H9 (cell line): Measurements from ENCODE around the gene TGOLN2. TPM values are rescaled to one million over a fixed set of nuclear protein-coding genes. Genes with fewer than 3 reads are reported as not detected.

Experiments used
- DNase-seq: peaks from one replicate; pipeline ENCODE4 v3.0.0-alpha.2; 2017
- H2AFZ ChIP-seq: one replicate; pipeline ENCODE4 v1.6.1; 2013; ENCODE audit warnings: mild to moderate bottlenecking, low read length, control low read depth, moderate library complexity
- H2AK5ac ChIP-seq: 2 replicates; pipeline ENCODE4 v1.6.1; 2013; ENCODE audit warnings: low read length, control low read depth, mixed read lengths; ENCODE audit not compliant: insufficient read length
- H2BK120ac ChIP-seq: one replicate; pipeline ENCODE4 v1.6.1; 2013; ENCODE audit warnings: low read depth, mild to moderate bottlenecking, low read length, control low read depth, inconsistent platforms; ENCODE audit not compliant: poor library complexity, severe bottlenecking
- H2BK12ac ChIP-seq: 2 replicates; pipeline ENCODE4 v1.6.1; 2013; ENCODE audit warnings: low read length, control low read depth, mixed read lengths, low read depth; ENCODE audit not compliant: insufficient read length
- H2BK15ac ChIP-seq: 2 replicates; pipeline ENCODE4 v1.6.1; 2013; ENCODE audit warnings: low read depth, low read length, control low read depth
- H2BK20ac ChIP-seq: one replicate; pipeline ENCODE4 v1.6.1; 2013; ENCODE audit warnings: low read depth, mild to moderate bottlenecking, low read length, control low read depth, inconsistent platforms; ENCODE audit not compliant: poor library complexity, severe bottlenecking
- H2BK5ac ChIP-seq: 2 replicates; pipeline ENCODE4 v1.6.1; 2013; ENCODE audit warnings: low read length, control low read depth, mixed read lengths; ENCODE audit not compliant: insufficient read length
- H3K14ac ChIP-seq: 2 replicates; pipeline ENCODE4 v1.6.1; 2013; ENCODE audit warnings: low read length, control low read depth; ENCODE audit not compliant: insufficient read depth
- H3K18ac ChIP-seq: 2 replicates; pipeline ENCODE4 v1.6.1; 2013; ENCODE audit warnings: low read depth, mild to moderate bottlenecking, mixed read lengths, low read length, control low read depth; ENCODE audit not compliant: insufficient read length
- H3K23ac ChIP-seq: 2 replicates; pipeline ENCODE4 v1.6.1; 2013; ENCODE audit warnings: low read length, control low read depth, mixed read lengths, low read depth; ENCODE audit not compliant: insufficient read length
- H3K23me2 ChIP-seq: 2 replicates; pipeline ENCODE4 v1.6.1; 2013; ENCODE audit warnings: low read depth, mild to moderate bottlenecking, mixed read lengths, low read length, control low read depth; ENCODE audit not compliant: insufficient read length, poor library complexity, severe bottlenecking
- H3K27ac ChIP-seq: 2 replicates; pipeline ENCODE4 v1.5.1; 2013; ENCODE audit warnings: low read length, control low read depth, mixed read lengths, low read depth; ENCODE audit not compliant: insufficient read length
- H3K27me3 ChIP-seq: 2 replicates; pipeline ENCODE4 v1.6.1; 2013; ENCODE audit warnings: low read length, control low read depth, inconsistent platforms; ENCODE audit not compliant: insufficient read depth
- H3K4ac ChIP-seq: 2 replicates; pipeline ENCODE4 v1.6.1; 2013; ENCODE audit warnings: low read depth, mild to moderate bottlenecking, control low read depth, inconsistent platforms, low read length, moderate library complexity
- H3K4me1 ChIP-seq: 2 replicates; pipeline ENCODE4 v1.6.1; 2013; ENCODE audit warnings: low read length, control low read depth, inconsistent platforms; ENCODE audit not compliant: insufficient read depth
- H3K4me2 ChIP-seq: 2 replicates; pipeline ENCODE4 v1.6.1; 2013; ENCODE audit warnings: low read length, control low read depth, mixed read lengths; ENCODE audit not compliant: insufficient read length, insufficient read depth
- H3K56ac ChIP-seq: 2 replicates; pipeline ENCODE4 v1.6.1; 2013; ENCODE audit warnings: low read depth, mild to moderate bottlenecking, mixed read lengths, low read length, control low read depth; ENCODE audit not compliant: insufficient read length
- H3K79me1 ChIP-seq: 2 replicates; pipeline ENCODE4 v1.6.1; 2013; ENCODE audit warnings: low read depth, mild to moderate bottlenecking, moderate library complexity, low read length, control low read depth, inconsistent platforms; ENCODE audit not compliant: insufficient read depth, poor library complexity, severe bottlenecking
- H3K79me2 ChIP-seq: 2 replicates; pipeline ENCODE4 v1.6.1; 2013; ENCODE audit warnings: low read length, control low read depth, inconsistent platforms; ENCODE audit not compliant: insufficient read depth
- H3K9ac ChIP-seq: 2 replicates; pipeline ENCODE4 v1.6.1; 2013; ENCODE audit warnings: low read length, control low read depth, mixed read lengths; ENCODE audit not compliant: insufficient read length; ENCODE audit errors: extremely low read depth
- H3K9me3 ChIP-seq: one replicate; pipeline ENCODE4 v1.6.1; 2013; ENCODE audit warnings: low read depth, low read length, inconsistent platforms; ENCODE audit not compliant: control insufficient read depth
- H3T11ph ChIP-seq: one replicate; pipeline ENCODE4 v1.6.1; 2013; ENCODE audit warnings: mild to moderate bottlenecking, low read length, control low read depth, inconsistent platforms
- H4K20me1 ChIP-seq: one replicate; pipeline ENCODE4 v1.6.1; 2013; ENCODE audit not compliant: control insufficient read depth, insufficient read length, insufficient read depth
- H4K5ac ChIP-seq: 2 replicates; pipeline ENCODE4 v1.6.1; 2013; ENCODE audit warnings: low read depth, mild to moderate bottlenecking, mixed read lengths, low read length, control low read depth; ENCODE audit not compliant: insufficient read length
- H4K8ac ChIP-seq: replicated peaks from 2 replicates; pipeline ENCODE4 v1.6.1; 2013; ENCODE audit warnings: low read length, control low read depth, mixed read lengths, low read depth; ENCODE audit not compliant: insufficient read length
- H4K91ac ChIP-seq: 2 replicates; pipeline ENCODE4 v1.6.1; 2013; ENCODE audit warnings: low read depth, mild to moderate bottlenecking, moderate library complexity, mixed read lengths, low read length, control low read depth; ENCODE audit not compliant: insufficient read length
- H3K27ac Mint-ChIP-seq, 3 experiments: 2 replicates in 2 of 3; 3 replicates in 1 of 3; pipeline ENCODE4 v1.8.0; 2020 to 2021; ENCODE audit warnings: mixed read lengths in 3 of 3, mild to moderate bottlenecking in 1 of 3, moderate library complexity in 1 of 3
- H3K27me3 Mint-ChIP-seq: 2 replicates; pipeline ENCODE4 v1.8.0; 2021; ENCODE audit warnings: low read depth, mild to moderate bottlenecking, moderate library complexity, mixed read lengths
- H3K36me3 Mint-ChIP-seq, 3 experiments: 2 replicates in 2 of 3; 3 replicates in 1 of 3; pipeline ENCODE4 v1.8.0; 2020 to 2021; ENCODE audit warnings: low read depth in 3 of 3, mixed read lengths in 3 of 3; ENCODE audit not compliant: insufficient read depth in 1 of 3
- H3K4me1 Mint-ChIP-seq, 2 experiments: 2 replicates each; pipeline ENCODE4 v1.8.0; 2020; ENCODE audit warnings: mixed read lengths in 2 of 2
- H3K4me3 Mint-ChIP-seq, 2 experiments: 2 replicates in 1 of 2; 3 replicates in 1 of 2; pipeline ENCODE4 v1.8.0; 2020 to 2021; ENCODE audit warnings: mild to moderate bottlenecking in 2 of 2, mixed read lengths in 2 of 2, moderate library complexity in 1 of 2
- H3K9me3 Mint-ChIP-seq, 2 experiments: 2 replicates in 1 of 2; 3 replicates in 1 of 2; pipeline ENCODE4 v1.8.0; 2020; ENCODE audit warnings: mild to moderate bottlenecking in 2 of 2, mixed read lengths in 2 of 2, moderate library complexity in 1 of 2
- WGBS: extraction: QIAGEN DNeasy Blood & Tissue Kit; methylation state at CpG from one replicate; pipeline ENCODE4 v1.1.7; 2013; ENCODE audit warnings: missing lambda C conversion rate, low lambda C conversion rate, mixed read lengths; ENCODE audit not compliant: insufficient read length; ENCODE audit errors: extremely low coverage; 5-methylcytosine and 5-hydroxymethylcytosine counted together
- total RNA-seq: library from RNA; stranded (reverse); gene quantifications from 2 replicates; pipeline ENCODE4 v1.2.1, GENCODE V29; 2021
- TF ChIP-seq, protein P1 (sequence below): fragments of 200-600 bp; sonication (generic); conservative IDR thresholded peaks from 3 replicates; pipeline ENCODE4 v1.8.0; 2021; ENCODE audit warnings: antibody characterized with exemption, mild to moderate bottlenecking

Gene TGOLN2
- total RNA-seq, 1 experiment from 2014 or later = 47.8 TPM

GRCh38 chr2:85340034-85340892, 12.5 kb upstream of the TGOLN2 start:
- no CpG with 5 or more reads among the region's 13 CpGs for WGBS

More at GRCh38 chr2:85340034-85340892, 12.5 kb upstream of the TGOLN2 start:
- Histone ChIP-seq H3K14ac (no peak overlapping the region), H3K4me2 (no peak overlapping the region), H3K9ac (no peak overlapping the region), H3K4me1 (peaks cover 4% of the 10 kb centered on the region; the same call in 1 of the 2 replicates), H4K5ac (no peak overlapping the region), H3K79me1 (no peaks in the 10 kb centered on the region), H4K8ac (no peak overlapping the region), H2BK12ac (no peak overlapping the region), H4K91ac (no peak overlapping the region), H4K20me1 (no peaks in the 10 kb centered on the region), H2AK5ac (no peak overlapping the region), H3K18ac (no peak overlapping the region), H2BK20ac (no peak overlapping the region), H2BK120ac (no peak overlapping the region), H3K27ac (no peak overlapping the region), H3K23me2 (no peaks in the 10 kb centered on the region), H2BK5ac (no peak overlapping the region), H3K56ac (no peak overlapping the region), H3K79me2 (no peaks in the 10 kb centered on the region), H3K9me3 (no peaks in the 10 kb centered on the region), H3K23ac (no peak overlapping the region), H3K27me3 (no peaks in the 10 kb centered on the region), H3K4ac (no peak overlapping the region), H2BK15ac (no peak overlapping the region), H3T11ph (no peak overlapping the region), H2AFZ (no peak overlapping the region)
- Mint-ChIP-seq H3K27me3 (peaks cover 8% of the 10 kb centered on the region), H3K36me3 (peaks cover 0 to 16% (median 2%) of the 10 kb centered on the region in 3 experiments; a peak in 3 of 7 replicates), H3K4me3 (no peak overlapping the region), H3K9me3 (no peaks in the 10 kb centered on the region), H3K27ac (no peak overlapping the region), H3K4me1 (peaks cover 11 to 17% of the 10 kb centered on the region in 2 experiments)
- no peak for DNase-seq
- TF ChIP-seq, protein P1, sequence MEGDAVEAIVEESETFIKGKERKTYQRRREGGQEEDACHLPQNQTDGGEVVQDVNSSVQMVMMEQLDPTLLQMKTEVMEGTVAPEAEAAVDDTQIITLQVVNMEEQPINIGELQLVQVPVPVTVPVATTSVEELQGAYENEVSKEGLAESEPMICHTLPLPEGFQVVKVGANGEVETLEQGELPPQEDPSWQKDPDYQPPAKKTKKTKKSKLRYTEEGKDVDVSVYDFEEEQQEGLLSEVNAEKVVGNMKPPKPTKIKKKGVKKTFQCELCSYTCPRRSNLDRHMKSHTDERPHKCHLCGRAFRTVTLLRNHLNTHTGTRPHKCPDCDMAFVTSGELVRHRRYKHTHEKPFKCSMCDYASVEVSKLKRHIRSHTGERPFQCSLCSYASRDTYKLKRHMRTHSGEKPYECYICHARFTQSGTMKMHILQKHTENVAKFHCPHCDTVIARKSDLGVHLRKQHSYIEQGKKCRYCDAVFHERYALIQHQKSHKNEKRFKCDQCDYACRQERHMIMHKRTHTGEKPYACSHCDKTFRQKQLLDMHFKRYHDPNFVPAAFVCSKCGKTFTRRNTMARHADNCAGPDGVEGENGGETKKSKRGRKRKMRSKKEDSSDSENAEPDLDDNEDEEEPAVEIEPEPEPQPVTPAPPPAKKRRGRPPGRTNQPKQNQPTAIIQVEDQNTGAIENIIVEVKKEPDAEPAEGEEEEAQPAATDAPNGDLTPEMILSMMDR = no peak
